GM18507 (cell line): ENCODE measurements around the gene HDAC4.
"Not testable (repeated sequence)": the region's sequence is repeated elsewhere in the genome, so short reads cannot be mapped to it uniquely, and the experiment has no call there.

ENCODE experiments used
- DNase-seq: peaks from one replicate; pipeline ENCODE4 v3.0.0; 2011; ENCODE audit warnings: low read depth; ENCODE audit not compliant: insufficient read length; ENCODE audit errors: extremely low spot score
- FAIRE-seq: peaks from 2 replicates; lab custom pipeline; 2011; peaks lifted over from hg19 to GRCh38; lab: Jason Lieb, UNC

HDAC4 gene

GRCh38 chr2:239177325-239177724 lies 223.5 kb downstream of the HDAC4 start:
- DNase-seq (no peak), FAIRE-seq (no peak)

- not testable (repeated sequence) for FAIRE-seq, DNase-seq
Observed at GRCh38 chr2:239176138-239176803, 224.5 kb downstream of the HDAC4 start.

GRCh38 chr2:239175181-239175580 lies 225.6 kb downstream of the HDAC4 start:
- FAIRE-seq = no peak
- DNase-seq = no peak

- DNase-seq (no peak), FAIRE-seq (no peak)
Observed at GRCh38 chr2:239173301-239173700, 227.5 kb downstream of the HDAC4 start.

- DNase-seq (no peak), FAIRE-seq (no peak)
Observed at GRCh38 chr2:239171643-239172042, 229.2 kb downstream of the HDAC4 start.

- DNase-seq (no peak), FAIRE-seq (no peak)
Observed at GRCh38 chr2:239169311-239170048, 231.3 kb downstream of the HDAC4 start.

- DNase-seq (no peak), FAIRE-seq (no peak)
Observed at GRCh38 chr2:239168575-239168974, 232.2 kb downstream of the HDAC4 start.

- no peak for DNase-seq
- no peak for FAIRE-seq
Observed at GRCh38 chr2:239167766-239168444, 232.9 kb downstream of the HDAC4 start.

GRCh38 chr2:239167011-239167673 lies 233.7 kb downstream of the HDAC4 start:
- DNase-seq (no peak), FAIRE-seq (no peak)

- DNase-seq = no peak
- no peak for FAIRE-seq
Observed at GRCh38 chr2:239166201-239166834, 234.5 kb downstream of the HDAC4 start.

GRCh38 chr2:239165206-239165831 lies 235.5 kb downstream of the HDAC4 start:
- DNase-seq (no peak), FAIRE-seq (no peak)

GRCh38 chr2:239164335-239164871 lies 236.4 kb downstream of the HDAC4 start:
- DNase-seq (no peak), FAIRE-seq (no peak)

GRCh38 chr2:239163688-239164334 lies 237.0 kb downstream of the HDAC4 start:
- no peak for DNase-seq
- no peak for FAIRE-seq

GRCh38 chr2:239162976-239163687 lies 237.7 kb downstream of the HDAC4 start:
- DNase-seq (no peak), FAIRE-seq (no peak)

- DNase-seq (no peak), FAIRE-seq (no peak)
Observed at GRCh38 chr2:239162141-239162821, 238.5 kb downstream of the HDAC4 start.

- DNase-seq (no peak), FAIRE-seq (no peak)
Observed at GRCh38 chr2:239161711-239162140, 239.1 kb downstream of the HDAC4 start.
